ENCODE data around the gene CCDC9. TPM values are rescaled to one million over a fixed set of nuclear protein-coding genes. Genes with fewer than 3 reads are reported as not detected.

Gene CCDC9
- total and polyA plus RNA-seq, 2 of the 8 experiments (the other 6 are each of a cell fraction or from before 2014, with no cell fraction given), result 3.7 to 29.8 TPM

DNA sequence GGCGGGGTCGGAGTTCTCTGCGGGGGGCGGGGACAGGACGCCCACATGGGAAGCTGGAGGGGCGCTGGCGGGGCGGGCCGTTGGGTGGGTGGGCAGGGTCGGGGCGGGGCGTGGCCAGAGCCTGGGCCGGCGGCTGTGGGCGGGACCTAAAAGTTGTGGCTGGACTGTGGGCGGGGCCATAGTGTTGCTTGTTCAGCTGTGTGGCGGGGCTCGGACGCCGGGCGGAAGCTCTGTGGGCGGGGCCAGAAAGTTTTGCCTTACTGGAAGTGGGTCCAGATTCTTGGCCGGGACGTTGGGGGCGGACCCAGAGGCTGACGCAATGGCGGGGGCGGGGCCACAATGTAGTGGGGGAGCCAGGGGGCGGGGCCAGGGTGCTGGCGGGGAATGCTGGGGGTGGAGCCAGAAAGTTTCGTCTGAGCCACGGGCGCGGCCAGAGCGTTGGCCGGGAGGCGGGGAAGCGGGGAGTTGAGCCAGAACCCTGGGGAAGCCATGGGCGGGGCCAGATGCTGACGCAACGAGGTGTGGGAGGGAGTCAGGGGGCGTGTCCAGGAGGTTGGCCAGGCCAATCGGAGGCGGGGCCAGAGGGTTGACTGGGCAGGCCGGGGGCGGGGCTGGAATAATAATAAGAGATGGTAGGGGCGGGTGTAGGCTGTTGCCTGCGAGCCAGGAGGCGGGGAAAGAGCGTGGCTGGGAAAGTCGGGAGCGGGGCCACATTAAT lies 527 bp downstream of the CCDC9 start:
- DNase-seq (ENCODE audit: low read depth in 1 of 2, low spot score in 2 of 2) (peak; percentile 98 to 100), FAIRE-seq (peak; percentile 39)
- Histone ChIP-seq H3K18ac (ENCODE audit: extremely low read depth, low read length) (no peak overlapping the region; the same call in 1 of the 2 replicates), H2AFZ (ENCODE audit: low read length) (no peak overlapping the region), H3K4ac (replicated peaks; ENCODE audit: insufficient read length, low read depth, low read length) (no peak overlapping the region), H4K8ac (ENCODE audit: extremely low read depth, insufficient read depth, low read length) (no peak overlapping the region), H4K5ac (ENCODE audit: insufficient read length, low read depth, low read length) (no peak overlapping the region), H2BK5ac (ENCODE audit: low read depth, low read length) (no peak overlapping the region; the same call in 1 of the 2 replicates), H2BK20ac (ENCODE audit: low read length) (no peak overlapping the region), H3K4me2 (ENCODE audit: insufficient read depth in 1 of 2, low read depth in 2 of 2, low read length in 2 of 2) (peak overlapping the region in 1 of 2 experiments; percentile 94; a peak in 2 of 4 replicates), H4K91ac (replicated peaks; ENCODE audit: insufficient read length, low read length) (no peak overlapping the region), H3K36me3 (ENCODE audit: control insufficient read depth in 2 of 4, insufficient read depth in 4 of 4, low read length in 3 of 4) (peaks cover 5 to 27% (median 12%) of the 10 kb centered on the region in 4 experiments; a peak in 7 of 8 replicates), H2BK120ac (replicated peaks; ENCODE audit: low read depth, low read length) (no peak overlapping the region), H3K27me3 (replicated peaks in 1 of 4; ENCODE audit: control insufficient read depth in 3 of 4, extremely low read depth in 1 of 4, insufficient read depth in 3 of 4, low read length in 3 of 4) (no peaks in the 10 kb centered on the region), H2BK12ac (ENCODE audit: low read depth, low read length) (no peak overlapping the region), H4K20me1 (replicated peaks in 1 of 2; ENCODE audit: control insufficient read depth in 1 of 2, insufficient read depth in 2 of 2, low read length in 2 of 2) (peaks cover 0 to 8% of the 10 kb centered on the region in 2 experiments), H3K14ac (ENCODE audit: insufficient read length) (no peak overlapping the region), H3K9me3 (ENCODE audit: insufficient read depth in 2 of 2, low read depth in 1 of 2, low read length in 1 of 2) (no peaks in the 10 kb centered on the region), H3K4me3 (ENCODE audit: extremely low read depth in 1 of 4, insufficient read depth in 2 of 4, low read depth in 3 of 4, low read length in 4 of 4) (peak overlapping the region in 2 of 4 experiments; percentile 78 to 92; a peak in 6 of 8 replicates), H3K4me1 (replicated peaks in 1 of 4; ENCODE audit: control insufficient read depth in 3 of 4, insufficient read depth in 4 of 4, low read length in 3 of 4) (peaks cover 0 to 8% (median 6%) of the 10 kb centered on the region in 4 experiments; a peak in 6 of 7 replicates), H3K56ac (replicated peaks; ENCODE audit: insufficient read length, low read depth, low read length) (no peak overlapping the region), H3K79me1 (ENCODE audit: low read depth, low read length) (peaks cover 5% of the 10 kb centered on the region; the same call in 1 of the 2 replicates), H3K23ac (ENCODE audit: insufficient read length) (no peak overlapping the region), H2BK15ac (ENCODE audit: low read length) (no peak overlapping the region), H3K79me2 (ENCODE audit: control insufficient read depth in 1 of 2, insufficient read depth in 2 of 2, low read length in 2 of 2) (peaks cover 0 to 15% of the 10 kb centered on the region in 2 experiments; a peak in 2 of 4 replicates), H2AK5ac (ENCODE audit: low read depth, low read length) (no peak overlapping the region), H3K9ac (replicated peaks in 1 of 4; ENCODE audit: extremely low read depth in 1 of 4, low read depth in 3 of 4, low read length in 3 of 4) (no peak overlapping the region), H3K23me2 (ENCODE audit: low read depth, low read length) (peaks cover 9% of the 10 kb centered on the region), H3K27ac (ENCODE audit: low read depth, low read length) (no peak overlapping the region)
- POLR2A ChIA-PET (ENCODE audit: partially characterized antibody), result interaction anchor here (1.0 to 3.6 kb wide), 13 partner anchors 11 to 144 kb away, joined by 4 to 50 read pairs (median 7); partner anchors contain the start of genes INAFM1, SAE1 and ZC3H4
- CTCF ChIA-PET (ENCODE audit: partially characterized antibody), result interaction anchor here (0.8 to 6.4 kb wide), 5 partner anchors 11 to 46 kb away, joined by 4 to 74 read pairs (median 5); no protein-coding TSS in a partner anchor
- WGBS, 2 experiments (ENCODE audit: extremely low coverage in 1 of 2, insufficient coverage in 1 of 2, insufficient read length in 1 of 2, insufficient replicate concordance in 2 of 2, low coverage in 1 of 2, low lambda C conversion rate in 2 of 2, missing lambda C conversion rate in 1 of 2), result 0% methylated on average over 9 of the region's 52 CpGs; no CpG with 5 or more reads in 1 of the 2 experiments
- TF ChIP-seq SP2 (IDR thresholded peaks at IDR 0.05; ENCODE audit: low read length) (no peak), RXRA (IDR thresholded peaks at IDR 0.05; ENCODE audit: insufficient read depth, low read depth, low read length) (no peak), JUND (IDR thresholded peaks at IDR 0.05; ENCODE audit: low read length) (peak; percentile 53; the same call in 1 of the 2 replicates), CREB1 (IDR thresholded peaks at IDR 0.05) (peak; percentile 65), NRF1 (IDR thresholded peaks at IDR 0.05; ENCODE audit: low read depth, low read length) (no peak), RFX5 (IDR thresholded peaks at IDR 0.05; ENCODE audit: borderline replicate concordance, low read depth, low read length) (no peak), CEBPB (IDR thresholded peaks at IDR 0.05; ENCODE audit: low read depth, low read length) (peak; percentile 89), TAF7 (optimal IDR thresholded peaks at IDR 0.05; ENCODE audit: borderline replicate concordance, low read depth, low read length) (no peak), SIN3A (conservative IDR thresholded peaks at IDR 0.05 in 1 of 2, IDR thresholded peaks at IDR 0.05 in 1 of 2; ENCODE audit: low read depth in 1 of 2, low read length in 2 of 2) (no peak), ASH2L (IDR thresholded peaks at IDR 0.05; ENCODE audit: low read length) (no peak), SP1 (IDR thresholded peaks at IDR 0.05; ENCODE audit: low read depth, low read length) (peak; percentile 41; the same call in 1 of the 2 replicates)
- TF ChIP-seq, protein P1, sequence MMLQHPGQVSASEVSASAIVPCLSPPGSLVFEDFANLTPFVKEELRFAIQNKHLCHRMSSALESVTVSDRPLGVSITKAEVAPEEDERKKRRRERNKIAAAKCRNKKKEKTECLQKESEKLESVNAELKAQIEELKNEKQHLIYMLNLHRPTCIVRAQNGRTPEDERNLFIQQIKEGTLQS (IDR thresholded peaks at IDR 0.05; ENCODE audit: insufficient read depth, low read depth, low read length), result peak; percentile 62; the same call in 1 of the 2 replicates

All from H1 (cell line).